Right lobe of liver (tissue), 6 donors: ENCODE measurements around the gene AK3. TPM values are rescaled to one million over a fixed set of nuclear protein-coding genes. Genes with fewer than 3 reads are reported as not detected.

ENCODE experiments used
- ATAC-seq, 4 donors: fragments of 200-7000 bp; cut with Tn5 transposase; one replicate each; pipeline ENCODE4 v1.9.1; 2020; ENCODE audit warnings: mild to moderate bottlenecking in 4 of 4, moderate library complexity in 4 of 4
- DNase-seq, 3 donors: peaks; one replicate each; pipeline ENCODE4 v3.0.0-alpha.2; 2020
- H3K27ac ChIP-seq, 3 donors: fragments of 200-600 bp; one replicate each; pipeline ENCODE4 v1.8.0; 2022
- H3K27me3 ChIP-seq, 2 donors: fragments of 200-600 bp; one replicate each; pipeline ENCODE4 v1.8.0; 2022
- H3K36me3 ChIP-seq, 4 donors: fragments of 200-600 bp; sonication (generic) in 1 of 4; one replicate each; pipeline versions ENCODE4 v1.5.1 to v1.8.0; 2017 to 2022; ENCODE audit warnings: control low read depth in 1 of 4
- H3K4me1 ChIP-seq, 4 donors: fragments of 200-600 bp; sonication (generic) in 1 of 4; one replicate each; pipeline versions ENCODE4 v1.5.1 to v1.8.0; 2017 to 2022; ENCODE audit warnings: control low read depth in 1 of 4
- H3K4me3 ChIP-seq, 3 donors: fragments of 200-600 bp; one replicate each; pipeline ENCODE4 v1.8.0; 2022
- H3K9me3 ChIP-seq, 4 donors: fragments of 200-600 bp; sonication (generic) in 1 of 4; one replicate each; pipeline versions ENCODE4 v1.5.1 to v1.8.0; 2017 to 2022; ENCODE audit warnings: control low read depth in 1 of 4
- POLR2A ChIP-seq: fragments of 450-650 bp; IDR thresholded peaks from one replicate; pipeline ENCODE4 v1.6.1; 2017; ENCODE audit warnings: antibody characterized with exemption, mild to moderate bottlenecking
- WGBS: methylation state at CpG from one replicate; pipeline ENCODE4 v1.1.6; 2018; ENCODE audit warnings: low coverage, low lambda C conversion rate; ENCODE audit not compliant: insufficient coverage; ENCODE audit errors: missing lambda C conversion rate; 5-methylcytosine and 5-hydroxymethylcytosine counted together
- intact Hi-C, 2 donors: fragments of 100-400 bp; cut with DNase I; formaldehyde crosslinking; loops; one replicate each; pipeline versions ENCODE4 v1.11.2 to v1.14.1; 2022
- total RNA-seq, 6 experiments: library from RNA; depleted of rRNA in 2 of 6; stranded (reverse); fragments of >200 nt in 2 of 6; fragmentation: NEBNext Ultra II Directional in 3 of 6; extraction: Animal tissue kit (Norgen Biotek cat#: 25700) in 3 of 6; gene quantifications; one replicate each; pipeline versions ENCODE4 v1.1.0 to v1.2.4, GENCODE V29; 2016 to 2023
- TF ChIP-seq, protein P1 (sequence below), 4 donors: fragments of 200-600 bp in 3 of 4; fragments of 450-650 bp in 1 of 4; IDR thresholded peaks; one replicate each; pipeline versions ENCODE4 v1.5.1 to v1.8.0; 2016 to 2022; ENCODE audit warnings: antibody characterized with exemption in 4 of 4, mild to moderate bottlenecking in 2 of 4
- donor health status: DM: no; HTN: yes; CAD: no.
- donor health status: DM: no; HTN: no; CAD: no.
- donor health status: DM: no; HTN: no; CAD: no.
- donor health status: DM: no; HTN: yes; CAD: no.
- donor health status: DM: no; HTN: yes; CAD: no.

AK3 gene
- total RNA-seq, 6 experiments from 2014 or later, result 72.4 to 131 (median 99.5) TPM

DNA sequence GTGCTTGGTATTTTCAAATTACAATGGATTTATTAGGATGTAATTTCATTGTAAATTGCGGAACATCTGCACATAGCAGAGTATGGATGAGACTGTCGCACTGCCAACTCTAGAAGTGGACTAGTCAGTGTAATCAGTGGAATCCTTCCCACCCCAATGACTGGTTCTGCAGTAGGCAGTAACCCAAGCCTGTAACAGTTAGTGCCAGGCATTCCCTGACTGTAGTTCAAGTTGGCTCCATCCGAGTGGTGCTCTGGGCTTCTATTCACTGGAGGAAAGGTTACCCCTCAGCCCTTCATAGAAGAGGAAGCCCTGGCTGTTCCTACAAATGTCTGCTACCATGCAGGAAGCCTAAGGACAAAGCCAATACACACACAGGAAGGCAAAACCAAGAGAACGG, 23.2 kb downstream of the AK3 start:
- no peak for TF ChIP-seq POLR2A
- TF ChIP-seq, protein P1, sequence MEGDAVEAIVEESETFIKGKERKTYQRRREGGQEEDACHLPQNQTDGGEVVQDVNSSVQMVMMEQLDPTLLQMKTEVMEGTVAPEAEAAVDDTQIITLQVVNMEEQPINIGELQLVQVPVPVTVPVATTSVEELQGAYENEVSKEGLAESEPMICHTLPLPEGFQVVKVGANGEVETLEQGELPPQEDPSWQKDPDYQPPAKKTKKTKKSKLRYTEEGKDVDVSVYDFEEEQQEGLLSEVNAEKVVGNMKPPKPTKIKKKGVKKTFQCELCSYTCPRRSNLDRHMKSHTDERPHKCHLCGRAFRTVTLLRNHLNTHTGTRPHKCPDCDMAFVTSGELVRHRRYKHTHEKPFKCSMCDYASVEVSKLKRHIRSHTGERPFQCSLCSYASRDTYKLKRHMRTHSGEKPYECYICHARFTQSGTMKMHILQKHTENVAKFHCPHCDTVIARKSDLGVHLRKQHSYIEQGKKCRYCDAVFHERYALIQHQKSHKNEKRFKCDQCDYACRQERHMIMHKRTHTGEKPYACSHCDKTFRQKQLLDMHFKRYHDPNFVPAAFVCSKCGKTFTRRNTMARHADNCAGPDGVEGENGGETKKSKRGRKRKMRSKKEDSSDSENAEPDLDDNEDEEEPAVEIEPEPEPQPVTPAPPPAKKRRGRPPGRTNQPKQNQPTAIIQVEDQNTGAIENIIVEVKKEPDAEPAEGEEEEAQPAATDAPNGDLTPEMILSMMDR (IDR thresholded peaks at IDR 0.05), result no peak
- intact Hi-C loops, result no loop called here
- 95% methylated on average over 4 of the region's 4 CpGs for WGBS

DNA sequence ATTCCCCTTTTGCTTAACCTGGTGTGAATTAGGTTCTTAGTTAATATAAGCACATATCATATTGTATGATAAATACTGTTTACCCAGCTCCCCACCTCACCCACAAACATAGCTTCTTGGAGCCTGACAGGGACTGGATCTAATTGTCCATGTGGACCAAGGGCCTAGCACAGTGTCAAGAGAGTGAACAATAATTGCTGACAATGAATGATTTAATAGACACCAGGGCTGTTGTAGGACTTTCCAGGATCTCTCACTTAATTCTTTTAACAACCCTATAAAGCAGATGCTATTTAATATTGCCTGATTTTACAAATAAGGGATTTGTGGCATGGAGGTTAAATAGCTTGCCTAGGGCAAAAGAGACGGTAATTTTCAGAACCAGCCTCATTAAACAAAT, 24.8 kb downstream of the AK3 start:
- H3K36me3 ChIP-seq, result peaks cover 0 to 73% (median 36%) of the 10 kb centered on the region in 4 donors
- ATAC-seq (no peak), DNase-seq (no peak)
- TF ChIP-seq POLR2A, result no peak
- TF ChIP-seq, protein P1 (IDR thresholded peaks at IDR 0.05), result no peak
- 100% methylated on average over 1 of the region's 1 CpG for WGBS
- no peak overlapping the region for H3K4me3 ChIP-seq
- no peaks in the 10 kb centered on the region for H3K9me3 ChIP-seq
- no peaks in the 10 kb centered on the region for H3K27me3 ChIP-seq
- no peak overlapping the region for H3K27ac ChIP-seq
- no peaks in the 10 kb centered on the region for H3K4me1 ChIP-seq
- intact Hi-C loops, result no loop called here

More for the DNA sequence above, 23.2 kb downstream of the AK3 start:
- no peak overlapping the region for H3K27ac ChIP-seq
- DNase-seq (no peak), ATAC-seq (no peak)
- H3K27me3 ChIP-seq, result no peaks in the 10 kb centered on the region
- no peak overlapping the region for H3K4me3 ChIP-seq
- no peaks in the 10 kb centered on the region for H3K4me1 ChIP-seq
- H3K9me3 ChIP-seq, result no peaks in the 10 kb centered on the region
- peaks cover 0 to 68% (median 41%) of the 10 kb centered on the region in 4 donors for H3K36me3 ChIP-seq

DNA sequence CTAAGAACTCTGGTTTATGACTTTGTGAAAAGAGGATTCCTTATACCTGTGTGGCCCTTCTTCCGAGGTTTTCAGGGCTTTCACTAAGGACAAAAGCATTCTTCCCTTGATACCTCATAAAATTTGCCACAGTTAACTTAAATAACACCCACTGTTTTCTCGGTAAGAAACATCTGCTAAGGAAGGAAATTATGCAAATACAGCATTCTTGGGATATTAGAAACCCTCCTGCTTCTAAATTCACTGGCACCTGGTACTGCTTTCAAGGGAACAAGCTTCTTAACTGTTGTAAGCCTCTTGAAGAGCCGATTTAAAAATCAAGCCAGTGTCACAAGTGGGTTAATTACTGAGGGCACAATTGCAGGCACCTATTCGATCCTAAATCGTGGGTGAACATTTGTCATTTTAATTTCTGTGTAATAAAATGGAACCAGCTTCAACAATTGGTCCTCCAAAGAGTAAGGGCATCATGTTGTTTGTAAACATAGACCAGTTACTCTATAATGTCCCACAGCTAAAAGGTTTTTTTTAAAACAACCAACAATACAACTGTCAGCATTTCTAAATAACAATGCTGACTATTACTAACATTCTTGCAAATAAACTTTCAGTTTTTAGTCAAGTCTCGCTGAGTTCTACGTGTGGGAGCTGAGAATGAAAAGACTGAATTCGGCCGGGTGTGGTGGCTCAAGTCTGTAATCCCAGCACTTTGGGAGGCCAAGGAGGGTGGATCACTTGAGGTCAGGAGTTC, 26.6 kb downstream of the AK3 start:
- 95% methylated on average over 9 of the region's 9 CpGs for WGBS
- no peaks in the 10 kb centered on the region for H3K4me1 ChIP-seq
- H3K36me3 ChIP-seq, result peaks cover 0 to 73% (median 35%) of the 10 kb centered on the region in 4 donors
- H3K27me3 ChIP-seq, result no peaks in the 10 kb centered on the region
- no peak overlapping the region for H3K4me3 ChIP-seq
- no peaks in the 10 kb centered on the region for H3K9me3 ChIP-seq
- TF ChIP-seq, protein P1 (IDR thresholded peaks at IDR 0.05), result no peak
- TF ChIP-seq POLR2A, result no peak
- ATAC-seq, result no peak
- intact Hi-C loops, result no loop called here
- DNase-seq, result no peak
- no peak overlapping the region for H3K27ac ChIP-seq

DNA sequence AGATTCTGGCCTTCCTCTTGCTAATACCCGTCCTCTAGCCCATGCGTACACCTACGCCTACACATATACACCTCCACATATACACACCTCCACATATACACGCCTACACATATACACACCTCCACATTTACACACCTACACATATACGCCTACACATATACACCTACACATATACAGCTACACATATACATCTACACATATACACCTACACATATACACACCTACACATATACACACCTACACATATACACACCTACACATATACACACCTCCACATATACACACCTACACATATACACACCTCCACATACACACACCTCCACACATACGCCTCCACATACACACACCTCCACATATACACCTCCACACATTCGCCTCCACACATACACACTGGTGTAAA, 27.2 kb downstream of the AK3 start:
- H3K27ac ChIP-seq, result no peak overlapping the region
- no peaks in the 10 kb centered on the region for H3K4me1 ChIP-seq
- H3K36me3 ChIP-seq, result peaks cover 0 to 68% (median 31%) of the 10 kb centered on the region in 4 donors
- no peaks in the 10 kb centered on the region for H3K27me3 ChIP-seq
- WGBS, result 54% methylated on average over 6 of the region's 7 CpGs
- H3K4me3 ChIP-seq, result no peak overlapping the region
- no peak for TF ChIP-seq POLR2A
- TF ChIP-seq, protein P1 (IDR thresholded peaks at IDR 0.05), result no peak
- no peaks in the 10 kb centered on the region for H3K9me3 ChIP-seq
- DNase-seq (no peak), ATAC-seq (peak in 2 of 4 donors; percentile 20 to 44)
- intact Hi-C loops, result no loop called here
